Heart left ventricle (tissue), 13 donors: Measurements from ENCODE around the gene RNASE8.

Experiments used
- POLR2A ChIP-seq, 2 donors: fragments of 450-650 bp; IDR thresholded peaks; one replicate each; pipeline ENCODE4 v1.6.1; 2017; ENCODE audit warnings: antibody characterized with exemption in 2 of 2, mild to moderate bottlenecking in 2 of 2, moderate library complexity in 2 of 2
- TF ChIP-seq, protein P1 (sequence below), 12 donors: fragments of 200-600 bp; sonication (generic) in 4 of 12; IDR thresholded peaks; one replicate each; pipeline versions ENCODE4 v1.5.0 to v1.8.0; 2018 to 2022; ENCODE audit warnings: antibody characterized with exemption in 12 of 12, mild to moderate bottlenecking in 5 of 12
- donor health status: ischemic (EF 13 %, LVEDD 7.1; RV severe dilation, severe dysfunction).
- donor health status: DM: no; HTN: yes; CAD: no.
- donor health status: DM: no; HTN: no; CAD: no.
- donor health status: ischemic (EF 25% LVEDD 6.9; RV normal size, moderate dysfunction).
- donor health status: ischemic (EF 25% LVEDD 5.7; RV mildly dilated, moderate dysfunction).
- donor health status: ischemic (EF 35%, LVEDD 5.7; RV mildly dilated, moderate dysfunction).
- donor health status: nonischemic (EF 11% LVEDD 7.7; RV severe dilation, severe dysfunction).
- donor health status: DM: yes; HTN: yes; CAD: no.
- donor health status: PGD.
- donor health status: ischemic (EF 29% LVEDD 5.4; RV normal size, mild dysfunction).
- donor health status: nonischemic (EF 23%, LVEDD 6.1; RV moderate dilation, normal function).

GRCh38 chr14:21018781-21019180 is 38.8 kb upstream of the RNASE8 start:
- TF ChIP-seq, protein P1, sequence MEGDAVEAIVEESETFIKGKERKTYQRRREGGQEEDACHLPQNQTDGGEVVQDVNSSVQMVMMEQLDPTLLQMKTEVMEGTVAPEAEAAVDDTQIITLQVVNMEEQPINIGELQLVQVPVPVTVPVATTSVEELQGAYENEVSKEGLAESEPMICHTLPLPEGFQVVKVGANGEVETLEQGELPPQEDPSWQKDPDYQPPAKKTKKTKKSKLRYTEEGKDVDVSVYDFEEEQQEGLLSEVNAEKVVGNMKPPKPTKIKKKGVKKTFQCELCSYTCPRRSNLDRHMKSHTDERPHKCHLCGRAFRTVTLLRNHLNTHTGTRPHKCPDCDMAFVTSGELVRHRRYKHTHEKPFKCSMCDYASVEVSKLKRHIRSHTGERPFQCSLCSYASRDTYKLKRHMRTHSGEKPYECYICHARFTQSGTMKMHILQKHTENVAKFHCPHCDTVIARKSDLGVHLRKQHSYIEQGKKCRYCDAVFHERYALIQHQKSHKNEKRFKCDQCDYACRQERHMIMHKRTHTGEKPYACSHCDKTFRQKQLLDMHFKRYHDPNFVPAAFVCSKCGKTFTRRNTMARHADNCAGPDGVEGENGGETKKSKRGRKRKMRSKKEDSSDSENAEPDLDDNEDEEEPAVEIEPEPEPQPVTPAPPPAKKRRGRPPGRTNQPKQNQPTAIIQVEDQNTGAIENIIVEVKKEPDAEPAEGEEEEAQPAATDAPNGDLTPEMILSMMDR (IDR thresholded peaks at IDR 0.05) = no peak
- TF ChIP-seq POLR2A (IDR thresholded peaks at IDR 0.05) = no peak
